ENCODE data around the gene RCAN1.

- TF ChIP-seq CTCF (IDR thresholded peaks at IDR 0.05) (no peak), POLR2A (IDR thresholded peaks at IDR 0.05) (no peak), EP300 (IDR thresholded peaks at IDR 0.05) (no peak), POLR2AphosphoS5 (IDR thresholded peaks at IDR 0.05) (peak; percentile 54)
These were observed 61.6 kb downstream of the RCAN1 start for GRCh38 chr21:34553151-34553952.
